Activated CD4-positive, alpha-beta memory T cell treated with anti-CD3 and anti-CD28 coated beads for 36 hours (primary cell): ENCODE results near the gene CYP4A22. TPM values are rescaled to one million over a fixed set of nuclear protein-coding genes. Genes with fewer than 3 reads are reported as not detected.

Source experiments
- total RNA-seq, 2 experiments: library from RNA; stranded (reverse); gene quantifications; one replicate each; pipeline ENCODE4 v1.2.3, GENCODE V29; 2021

The CYP4A22 gene
- total RNA-seq, 2 experiments from 2014 or later: not detected

Other genes with a start within 250 kb of the CYP4A22 start
- not detected for gene CYP4A11, start 196.0 kb upstream of the CYP4A22 start, total RNA-seq
- gene CYP4X1, start 113.8 kb upstream of the CYP4A22 start, total RNA-seq: not detected
- not detected for gene CYP4Z1, start 70.2 kb upstream of the CYP4A22 start, total RNA-seq
- not detected for gene PDZK1IP1, start 52.6 kb downstream of the CYP4A22 start, total RNA-seq
- under 1 TPM in 1 of 2 experiments, not detected in 1; 0.07 TPM for gene TAL1, start 94.8 kb downstream of the CYP4A22 start, total RNA-seq
- gene STIL, start 176.7 kb downstream of the CYP4A22 start, total RNA-seq: 10 to 100 TPM; 31.3 to 33.6 TPM
- gene CMPK1, start 196.3 kb downstream of the CYP4A22 start, total RNA-seq: 100 to 1,000 TPM; 116 TPM